NCI-H510A (cell line): Measurements from ENCODE around the gene DSC3.
A peak's percentile ranks its signal among the peaks of the same experiment; 100 is the strongest.

Experiments used
- DNase-seq: peaks from one replicate; lab custom pipeline; 2025; lab: John Stamatoyannopoulos, UW

DSC3 gene

DNA sequence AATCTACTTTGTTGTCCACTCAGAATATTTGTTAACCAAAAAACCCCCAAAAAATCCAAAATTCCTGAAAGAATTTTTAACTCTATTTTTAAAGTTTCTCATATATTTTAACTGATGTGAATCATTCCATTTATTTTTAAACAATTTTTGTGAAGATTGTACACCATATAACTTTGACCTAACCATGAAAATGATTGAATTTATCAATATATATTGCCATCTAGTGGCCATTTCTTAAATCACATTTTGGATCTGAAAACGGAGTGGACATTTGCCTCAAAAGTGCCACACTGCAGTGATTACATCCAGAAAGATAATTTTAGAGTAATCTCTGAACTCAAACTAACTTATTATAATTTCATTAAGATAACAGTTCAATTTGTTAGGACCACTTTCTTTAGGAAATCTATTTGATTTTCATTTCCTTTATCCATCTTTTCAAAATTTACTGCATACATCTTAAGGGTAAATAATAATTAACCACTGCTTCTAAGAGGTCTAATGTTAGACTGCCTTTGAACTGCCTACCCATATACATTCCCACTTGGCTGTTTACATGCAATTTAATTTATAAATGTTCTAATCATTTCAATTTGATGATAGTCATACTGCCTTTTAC is 71.1 kb downstream of the DSC3 start:
- DNase-seq: no peak

DNA sequence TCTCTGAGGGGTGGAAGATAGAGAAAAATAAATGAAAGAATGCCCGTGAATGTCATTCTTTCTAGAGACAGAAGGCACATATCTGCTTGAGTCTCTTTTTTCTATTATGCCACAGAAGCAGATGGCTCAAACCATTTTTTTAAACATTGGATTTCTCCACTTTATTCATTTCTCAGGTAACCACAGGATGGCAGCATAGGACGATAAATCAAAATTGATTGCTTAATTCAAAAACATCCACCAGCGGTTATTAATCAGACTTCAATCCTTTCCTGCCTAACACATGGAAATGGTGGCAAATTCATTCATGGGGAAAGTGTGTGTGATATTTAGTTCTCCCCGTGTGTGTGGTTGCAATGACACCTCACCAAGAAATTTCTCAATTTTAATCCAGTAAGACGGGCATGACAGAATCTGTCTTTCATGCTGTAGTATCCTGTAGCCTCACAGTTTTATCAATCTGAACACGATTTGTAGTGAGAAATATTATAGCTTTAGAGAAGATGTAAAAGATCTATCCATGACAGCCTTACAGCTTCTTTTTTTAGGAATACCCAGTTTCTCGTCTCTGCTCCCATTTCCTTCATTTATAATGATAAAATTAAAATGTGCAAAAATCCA is 72.2 kb downstream of the DSC3 start:
- DNase-seq: peak; percentile 25

DNA sequence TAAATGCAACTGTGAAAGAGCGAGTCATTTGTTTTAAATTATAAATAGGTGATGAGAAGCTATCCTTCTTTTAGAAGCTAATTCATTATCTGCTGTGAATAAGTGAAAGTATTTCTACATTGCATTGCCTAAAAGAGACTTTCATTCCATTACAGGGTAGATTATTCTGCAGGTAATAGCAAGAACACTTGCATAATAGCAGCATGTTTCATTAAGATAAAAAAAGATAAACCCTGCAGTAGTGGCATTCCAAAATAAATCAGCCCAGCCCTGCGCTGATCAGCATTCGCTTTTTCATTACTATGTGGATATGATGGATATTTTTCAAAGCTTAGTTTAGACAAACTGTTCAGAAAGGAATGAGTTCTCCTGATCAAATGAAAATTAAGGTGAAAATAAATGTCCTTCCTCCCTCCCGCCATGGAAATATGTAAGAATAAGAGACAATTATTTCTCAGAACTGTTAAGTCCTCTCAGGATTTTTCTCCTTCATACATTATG is 72.8 kb downstream of the DSC3 start:
- DNase-seq: no peak

DNA sequence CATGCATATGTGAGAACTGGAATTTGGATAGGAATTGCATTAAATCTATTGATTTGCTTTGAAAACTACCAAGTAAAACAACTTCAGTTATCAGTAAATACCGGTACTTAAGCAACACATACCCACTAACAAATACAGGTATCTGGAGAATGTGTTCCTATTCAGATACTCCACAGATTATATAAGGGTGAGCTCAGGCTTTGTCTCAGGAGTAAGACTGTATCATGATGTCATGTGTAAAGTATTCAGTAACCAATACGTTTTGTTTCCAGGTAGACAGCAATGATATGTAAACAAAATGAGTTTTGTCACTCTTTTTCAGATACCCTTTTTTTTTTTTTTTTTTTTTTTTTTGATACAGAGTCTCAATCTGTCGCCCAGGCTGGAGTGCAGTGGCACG is 74.8 kb downstream of the DSC3 start:
- DNase-seq: no peak

DNA sequence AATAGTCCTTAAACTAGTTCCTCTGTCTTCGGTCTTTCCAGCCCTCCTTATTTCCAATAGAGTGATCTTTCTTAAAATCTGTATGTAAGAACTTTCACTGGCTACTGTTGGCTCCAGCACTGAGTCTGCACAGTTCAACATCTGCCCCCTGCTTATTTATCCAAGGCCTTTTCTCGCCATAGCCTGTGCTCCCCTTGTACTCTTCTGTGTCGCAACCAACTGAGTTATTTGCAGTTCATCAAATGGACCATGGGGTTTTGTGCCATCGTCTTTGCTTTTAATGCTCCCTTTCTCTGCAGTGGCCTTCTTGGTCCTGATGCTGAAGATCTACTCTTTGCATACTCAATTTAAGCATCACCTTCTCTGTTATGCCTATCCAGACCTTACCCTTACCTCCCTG is 77.3 kb downstream of the DSC3 start:
- DNase-seq: no peak

DNA sequence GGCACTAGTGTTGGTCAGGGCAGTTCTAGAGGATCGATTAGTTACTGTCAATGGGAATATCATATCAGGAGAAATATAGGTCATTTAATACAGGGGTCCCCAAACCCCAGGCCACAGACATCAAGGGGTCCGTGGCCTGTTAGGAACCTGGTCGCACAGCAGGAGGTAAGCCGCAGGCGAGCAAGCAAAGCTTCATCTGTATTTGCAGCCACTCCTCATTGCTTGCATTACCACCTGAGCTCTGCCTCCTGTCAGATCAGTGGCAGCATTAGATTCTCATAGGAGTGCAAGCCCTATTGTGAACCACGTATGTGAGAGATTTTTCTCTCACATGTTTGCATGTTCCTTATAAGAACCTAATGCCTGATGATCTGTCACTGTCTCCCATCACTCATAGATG is 81.9 kb downstream of the DSC3 start:
- no peak for DNase-seq

DNA sequence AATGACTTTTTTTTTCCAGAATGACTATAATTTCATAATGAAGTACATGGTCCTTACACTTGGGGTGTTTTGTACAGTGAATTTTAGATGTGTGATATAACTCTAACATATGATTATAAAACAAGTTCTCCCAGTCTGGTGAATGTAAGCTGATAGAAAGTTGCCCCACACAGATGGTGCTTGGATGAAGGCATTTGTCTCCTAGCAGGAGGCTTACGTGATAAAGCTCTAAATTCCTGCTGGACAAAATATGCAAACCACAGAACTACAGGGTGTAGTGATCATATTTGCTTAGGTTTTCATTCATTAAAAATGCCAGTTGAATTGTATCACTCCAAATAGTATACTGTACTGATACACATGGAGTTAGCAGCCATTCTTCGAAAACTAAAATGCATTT is 85.5 kb downstream of the DSC3 start:
- DNase-seq: no peak

DNA sequence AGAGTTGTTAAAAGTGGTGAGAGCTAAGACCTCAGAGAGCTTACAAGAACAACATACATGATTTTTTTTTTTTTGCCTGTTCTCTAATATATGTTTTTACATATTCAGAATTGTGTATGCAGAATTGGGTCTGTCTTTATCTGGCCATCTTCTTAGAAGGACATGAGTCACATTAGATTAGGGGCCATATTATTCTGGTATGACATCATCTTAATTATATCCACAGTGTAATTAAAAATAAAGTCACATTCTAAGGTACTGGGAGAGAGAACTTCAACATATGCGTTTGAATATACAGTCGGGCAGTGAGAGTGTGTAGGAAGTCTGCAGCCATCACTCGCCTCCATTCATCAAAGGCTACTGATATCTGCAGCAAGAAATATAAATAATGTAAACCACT is 88.3 kb downstream of the DSC3 start:
- no peak for DNase-seq

DNA sequence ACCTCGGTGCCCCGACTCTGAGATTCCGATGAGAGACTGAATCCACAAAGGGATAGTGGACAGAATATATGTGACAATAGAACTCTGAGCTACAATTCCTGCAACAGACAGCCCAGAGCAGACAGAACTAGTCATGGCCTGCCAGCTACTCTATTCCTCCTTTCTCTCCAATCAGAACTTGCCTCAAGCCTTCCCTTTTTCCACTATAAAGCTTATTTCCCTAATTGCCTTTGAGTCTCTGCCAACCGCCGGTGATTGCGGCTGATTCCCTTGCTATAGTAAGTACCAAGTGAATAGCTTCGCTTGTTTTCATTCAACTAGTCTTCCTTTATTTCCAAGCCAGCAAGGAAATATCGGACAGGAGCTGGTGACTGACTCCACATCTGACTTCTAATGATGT is 96.8 kb downstream of the DSC3 start:
- DNase-seq: no peak

DNA sequence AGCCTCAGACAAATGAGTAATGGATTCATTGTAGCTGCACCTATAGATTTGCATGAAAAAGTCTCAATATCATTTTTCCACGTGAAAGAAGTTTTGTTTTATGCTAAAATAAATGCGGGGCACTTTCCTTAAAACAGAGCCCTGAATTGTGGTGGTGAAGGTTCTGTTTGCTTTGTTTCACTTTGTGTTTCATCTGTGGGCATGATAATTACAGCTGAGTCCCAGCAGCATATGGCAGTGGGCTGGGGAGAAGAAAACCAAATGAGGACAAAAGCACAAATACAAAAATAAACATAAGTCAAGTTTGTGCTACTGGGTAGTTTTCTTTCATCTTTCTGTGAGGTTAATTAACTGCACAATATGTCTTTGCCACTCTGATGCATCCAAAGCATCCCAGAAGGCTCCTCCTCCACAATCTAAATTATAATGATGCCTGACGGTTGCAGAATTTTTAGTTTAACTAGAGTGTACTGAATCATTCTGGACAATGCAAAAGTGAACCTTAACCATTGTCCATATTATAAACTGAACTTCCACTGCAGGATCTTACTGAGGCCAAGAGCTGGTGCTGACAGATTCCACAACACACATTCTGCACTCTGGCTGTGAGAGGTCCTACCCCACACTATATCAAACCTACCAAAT is 97.6 kb downstream of the DSC3 start:
- no peak for DNase-seq

DNA sequence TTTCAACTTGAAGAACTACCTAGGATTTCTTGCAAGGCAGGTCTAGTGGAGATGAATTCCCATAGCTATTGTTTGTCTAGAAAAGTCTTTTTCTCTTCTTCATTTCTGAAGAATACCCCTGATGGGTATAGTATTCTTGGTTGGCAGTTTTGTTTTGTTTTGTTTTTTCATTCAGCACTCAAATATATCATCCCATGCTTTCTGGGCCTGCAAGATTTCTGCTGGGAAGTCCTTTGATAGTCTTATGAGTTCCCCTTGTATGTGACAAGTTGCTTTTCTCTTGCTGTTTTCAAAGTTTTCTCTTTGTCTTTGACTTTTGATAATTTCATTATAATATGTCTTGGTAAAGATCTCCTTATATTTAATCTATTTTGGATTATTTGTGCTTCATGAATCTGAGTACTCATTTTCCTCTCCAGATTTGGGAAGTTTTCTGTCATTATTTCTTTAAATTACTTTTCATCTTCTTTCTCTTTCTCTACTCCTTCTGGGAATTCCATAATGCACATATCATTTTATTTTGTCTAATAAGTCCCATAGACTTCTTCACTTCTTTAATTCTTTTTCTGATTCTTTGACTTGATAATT is 101.5 kb downstream of the DSC3 start:
- no peak for DNase-seq
